IPS-18a (cell line): ENCODE results near the gene MAD2L1.

Experiments
- H3K27ac ChIP-seq: one replicate; pipeline ENCODE4 v1.5.1; 2013; ENCODE audit warnings: low read length
- H3K27me3 ChIP-seq: one replicate; pipeline ENCODE4 v1.6.1; 2013; ENCODE audit warnings: mild to moderate bottlenecking, low read length; ENCODE audit not compliant: control insufficient read depth, insufficient read depth
- H3K36me3 ChIP-seq: one replicate; pipeline ENCODE4 v1.6.1; 2013; ENCODE audit warnings: low read depth, low read length; ENCODE audit not compliant: control insufficient read depth
- H3K4me1 ChIP-seq: one replicate; pipeline ENCODE4 v1.6.1; 2013; ENCODE audit warnings: low read depth, low read length; ENCODE audit not compliant: control insufficient read depth
- H3K4me3 ChIP-seq: one replicate; pipeline ENCODE4 v1.5.1; 2013; ENCODE audit warnings: low read length
- H3K9ac ChIP-seq: one replicate; pipeline ENCODE4 v1.6.1; 2013; ENCODE audit warnings: mild to moderate bottlenecking, low read length, moderate library complexity
- H3K9me3 ChIP-seq: one replicate; pipeline ENCODE4 v1.6.1; 2013; ENCODE audit warnings: low read depth, low read length; ENCODE audit not compliant: control insufficient read depth

MAD2L1 gene

GRCh38 chr4:120057416-120057815 lies 9.2 kb downstream of the MAD2L1 start:
- Histone ChIP-seq H3K27ac (no peak overlapping the region), H3K9ac (no peak overlapping the region), H3K27me3 (no peaks in the 10 kb centered on the region), H3K36me3 (peaks cover 52% of the 10 kb centered on the region), H3K4me3 (no peak overlapping the region), H3K4me1 (no peaks in the 10 kb centered on the region), H3K9me3 (no peaks in the 10 kb centered on the region)

GRCh38 chr4:120056246-120056645 lies 10.4 kb downstream of the MAD2L1 start:
- Histone ChIP-seq H3K4me1 (no peaks in the 10 kb centered on the region), H3K36me3 (peaks cover 44% of the 10 kb centered on the region), H3K9me3 (no peaks in the 10 kb centered on the region), H3K4me3 (no peak overlapping the region), H3K9ac (no peak overlapping the region), H3K27me3 (no peaks in the 10 kb centered on the region), H3K27ac (no peak overlapping the region)

DNA sequence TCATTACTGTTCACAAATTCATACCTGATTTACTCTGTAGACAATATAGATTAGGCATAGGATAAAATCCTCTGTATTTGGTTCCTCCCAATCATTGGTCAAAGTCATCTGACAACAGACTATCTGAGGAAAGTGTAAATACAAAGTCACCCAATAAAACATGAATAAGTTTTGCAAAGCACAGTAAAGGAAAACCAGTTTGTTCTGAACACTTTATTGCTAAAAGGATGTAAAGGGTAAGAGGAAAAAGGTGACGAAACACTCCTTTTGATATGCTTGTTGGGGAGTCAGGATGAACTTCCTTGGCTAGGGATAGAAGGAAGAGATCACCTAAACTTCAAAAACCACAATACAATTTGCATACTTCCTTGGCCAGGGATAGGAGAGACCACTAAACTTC lies 10.9 kb downstream of the MAD2L1 start:
- H3K27ac ChIP-seq, result no peak overlapping the region
- H3K9ac ChIP-seq, result no peak overlapping the region
- H3K27me3 ChIP-seq, result no peaks in the 10 kb centered on the region
- H3K4me3 ChIP-seq, result no peak overlapping the region
- no peaks in the 10 kb centered on the region for H3K9me3 ChIP-seq
- H3K36me3 ChIP-seq, result peaks cover 39% of the 10 kb centered on the region
- no peaks in the 10 kb centered on the region for H3K4me1 ChIP-seq

- Histone ChIP-seq H3K4me3 (no peak overlapping the region), H3K4me1 (no peaks in the 10 kb centered on the region), H3K27ac (no peak overlapping the region), H3K36me3 (peaks cover 33% of the 10 kb centered on the region), H3K9ac (no peak overlapping the region), H3K9me3 (no peaks in the 10 kb centered on the region), H3K27me3 (no peaks in the 10 kb centered on the region)
Measured at GRCh38 chr4:120055162-120055561, 11.5 kb downstream of the MAD2L1 start.

DNA sequence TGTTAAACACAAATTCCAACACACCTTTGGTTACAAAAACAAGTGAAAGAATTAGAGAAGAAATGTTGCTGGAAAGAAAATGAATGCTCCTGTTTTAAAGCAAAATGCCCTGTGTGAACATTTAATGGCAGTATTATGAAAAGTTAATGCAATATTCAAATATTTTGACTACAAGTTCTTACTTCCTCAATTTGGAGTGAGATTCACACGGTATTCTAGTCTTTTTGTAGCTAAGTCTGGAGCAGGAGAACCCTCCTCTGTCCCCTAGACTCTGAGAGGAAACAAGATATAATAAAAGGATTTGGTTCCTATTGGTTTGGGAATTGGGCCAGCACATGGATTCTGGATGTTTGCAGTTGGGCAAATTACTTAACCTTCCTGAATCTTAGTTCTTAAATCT lies 12.7 kb downstream of the MAD2L1 start:
- no peaks in the 10 kb centered on the region for H3K4me1 ChIP-seq
- H3K9me3 ChIP-seq, result no peaks in the 10 kb centered on the region
- H3K9ac ChIP-seq, result no peak overlapping the region
- peaks cover 21% of the 10 kb centered on the region for H3K36me3 ChIP-seq
- no peak overlapping the region for H3K4me3 ChIP-seq
- no peak overlapping the region for H3K27ac ChIP-seq
- no peaks in the 10 kb centered on the region for H3K27me3 ChIP-seq

GRCh38 chr4:120052856-120053255 lies 13.8 kb downstream of the MAD2L1 start:
- Histone ChIP-seq H3K4me3 (no peak overlapping the region), H3K4me1 (no peaks in the 10 kb centered on the region), H3K27ac (no peak overlapping the region), H3K27me3 (no peaks in the 10 kb centered on the region), H3K9me3 (no peaks in the 10 kb centered on the region), H3K9ac (no peak overlapping the region), H3K36me3 (peaks cover 12% of the 10 kb centered on the region)

- peaks cover 5% of the 10 kb centered on the region for H3K36me3 ChIP-seq
- no peak overlapping the region for H3K4me3 ChIP-seq
- no peak overlapping the region for H3K9ac ChIP-seq
- no peak overlapping the region for H3K27ac ChIP-seq
- no peaks in the 10 kb centered on the region for H3K27me3 ChIP-seq
- H3K4me1 ChIP-seq, result no peaks in the 10 kb centered on the region
- H3K9me3 ChIP-seq, result no peaks in the 10 kb centered on the region
Measured at GRCh38 chr4:120051253-120051652, 15.4 kb downstream of the MAD2L1 start.

- H3K27me3 ChIP-seq, result no peaks in the 10 kb centered on the region
- H3K9me3 ChIP-seq, result no peaks in the 10 kb centered on the region
- H3K4me3 ChIP-seq, result no peak overlapping the region
- H3K4me1 ChIP-seq, result no peaks in the 10 kb centered on the region
- H3K27ac ChIP-seq, result no peak overlapping the region
- no peak overlapping the region for H3K9ac ChIP-seq
- H3K36me3 ChIP-seq, result peaks cover under 1% of the 10 kb centered on the region
Measured at GRCh38 chr4:120049732-120050494, 16.7 kb downstream of the MAD2L1 start.

- H3K9me3 ChIP-seq, result no peaks in the 10 kb centered on the region
- no peaks in the 10 kb centered on the region for H3K4me1 ChIP-seq
- no peaks in the 10 kb centered on the region for H3K27me3 ChIP-seq
- H3K9ac ChIP-seq, result no peak overlapping the region
- no peak overlapping the region for H3K4me3 ChIP-seq
- no peak overlapping the region for H3K27ac ChIP-seq
- no peaks in the 10 kb centered on the region for H3K36me3 ChIP-seq
Measured at GRCh38 chr4:120043828-120044227, 22.8 kb downstream of the MAD2L1 start.

DNA sequence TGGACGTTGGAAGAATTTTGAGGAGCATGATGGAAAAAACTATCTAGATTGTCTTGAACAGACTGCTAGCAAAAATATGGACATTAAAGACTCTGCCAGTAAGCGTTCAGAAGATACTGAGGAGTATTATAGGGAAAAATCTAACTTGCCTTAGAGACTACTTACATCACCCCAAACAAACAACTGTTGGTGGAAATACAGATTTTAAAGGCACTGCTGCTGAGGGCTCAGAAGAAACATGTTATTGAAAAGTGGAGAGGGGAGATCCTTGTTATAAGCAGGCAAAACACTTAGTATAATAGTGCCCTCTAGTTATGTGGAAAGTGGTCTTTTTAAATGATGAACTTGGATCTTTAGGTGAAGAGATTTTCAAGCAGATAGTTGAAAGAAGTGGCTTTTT lies 29.2 kb downstream of the MAD2L1 start:
- no peak overlapping the region for H3K4me3 ChIP-seq

GRCh38 chr4:120034913-120035312 lies 31.7 kb downstream of the MAD2L1 start:
- Histone ChIP-seq H3K27ac (no peak overlapping the region), H3K27me3 (no peaks in the 10 kb centered on the region)

More for the DNA sequence above, 29.2 kb downstream of the MAD2L1 start:
- no peaks in the 10 kb centered on the region for H3K4me1 ChIP-seq
- no peaks in the 10 kb centered on the region for H3K27me3 ChIP-seq
- no peak overlapping the region for H3K9ac ChIP-seq
- H3K9me3 ChIP-seq, result no peaks in the 10 kb centered on the region
- H3K36me3 ChIP-seq, result no peaks in the 10 kb centered on the region
- H3K27ac ChIP-seq, result no peak overlapping the region

GRCh38 chr4:120026853-120027252 lies 39.8 kb downstream of the MAD2L1 start:
- Histone ChIP-seq H3K4me1 (no peaks in the 10 kb centered on the region), H3K27me3 (no peaks in the 10 kb centered on the region), H3K4me3 (no peak overlapping the region), H3K36me3 (no peaks in the 10 kb centered on the region), H3K27ac (no peak overlapping the region), H3K9me3 (no peaks in the 10 kb centered on the region), H3K9ac (no peak overlapping the region)

More at GRCh38 chr4:120034913-120035312, 31.7 kb downstream of the MAD2L1 start:
- H3K9ac ChIP-seq, result no peak overlapping the region
- H3K4me3 ChIP-seq, result no peak overlapping the region
- H3K4me1 ChIP-seq, result no peaks in the 10 kb centered on the region
- H3K36me3 ChIP-seq, result no peaks in the 10 kb centered on the region
- no peaks in the 10 kb centered on the region for H3K9me3 ChIP-seq
